Measurements from ENCODE around the gene CCDC88B.

The CCDC88B gene

DNA sequence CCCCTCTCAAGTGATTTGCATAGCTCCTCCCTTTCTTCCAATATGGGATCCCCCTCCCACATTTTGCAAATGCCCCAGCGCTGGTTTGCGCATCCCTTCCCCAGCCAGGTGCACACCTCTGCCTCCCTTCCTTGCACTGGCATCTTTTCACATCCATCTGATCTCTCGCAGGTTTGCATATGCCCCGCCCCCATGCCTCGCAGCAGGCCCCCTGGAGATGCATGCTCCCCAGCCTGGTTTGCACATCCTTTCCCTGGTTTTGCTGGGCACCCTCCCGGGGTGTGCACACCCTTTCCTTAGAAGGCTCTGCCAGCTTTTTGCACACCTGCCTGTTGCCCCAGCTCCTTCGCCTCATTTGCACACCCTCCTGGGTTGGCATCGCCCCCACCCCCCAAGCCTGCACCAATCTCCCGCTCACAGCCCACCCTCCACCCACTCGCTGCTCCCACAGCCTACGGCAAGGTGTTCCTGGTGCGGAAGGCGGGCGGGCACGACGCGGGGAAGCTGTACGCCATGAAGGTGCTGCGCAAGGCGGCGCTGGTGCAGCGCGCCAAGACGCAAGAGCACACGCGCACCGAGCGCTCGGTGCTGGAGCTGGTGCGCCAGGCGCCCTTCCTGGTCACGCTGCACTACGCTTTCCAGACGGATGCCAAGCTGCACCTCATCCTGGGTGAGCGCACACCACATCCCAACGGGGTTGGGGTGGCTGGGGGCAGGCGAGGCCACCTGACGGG, 19.9 kb downstream of the CCDC88B start:
- FAIRE-seq = peak; percentile 62
- no peak for DNase-seq (ENCODE audit: insufficient read length, low spot score)

GRCh38 chr11:64360448-64360921, 20.5 kb downstream of the CCDC88B start:
- DNase-seq (ENCODE audit: insufficient read length, low spot score) = no peak
- no peak for FAIRE-seq

DNA sequence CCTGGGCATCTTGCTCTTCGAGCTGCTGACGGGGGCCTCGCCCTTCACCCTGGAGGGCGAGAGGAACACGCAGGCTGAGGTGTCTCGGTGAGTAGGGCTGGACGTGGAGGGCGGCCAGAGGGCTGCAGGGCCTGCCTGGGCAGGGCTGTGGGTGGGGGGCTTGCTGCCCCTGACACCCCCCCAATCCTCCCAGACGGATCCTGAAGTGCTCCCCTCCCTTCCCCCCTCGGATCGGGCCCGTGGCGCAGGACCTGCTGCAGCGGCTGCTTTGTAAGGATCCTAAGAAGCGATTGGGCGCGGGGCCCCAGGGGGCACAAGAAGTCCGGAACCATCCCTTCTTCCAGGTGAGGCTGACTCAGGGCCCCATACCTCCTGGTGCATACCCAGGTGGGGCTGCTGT, 21.7 kb downstream of the CCDC88B start:
- DNase-seq (ENCODE audit: insufficient read length, low spot score) (no peak), FAIRE-seq (no peak)

DNA sequence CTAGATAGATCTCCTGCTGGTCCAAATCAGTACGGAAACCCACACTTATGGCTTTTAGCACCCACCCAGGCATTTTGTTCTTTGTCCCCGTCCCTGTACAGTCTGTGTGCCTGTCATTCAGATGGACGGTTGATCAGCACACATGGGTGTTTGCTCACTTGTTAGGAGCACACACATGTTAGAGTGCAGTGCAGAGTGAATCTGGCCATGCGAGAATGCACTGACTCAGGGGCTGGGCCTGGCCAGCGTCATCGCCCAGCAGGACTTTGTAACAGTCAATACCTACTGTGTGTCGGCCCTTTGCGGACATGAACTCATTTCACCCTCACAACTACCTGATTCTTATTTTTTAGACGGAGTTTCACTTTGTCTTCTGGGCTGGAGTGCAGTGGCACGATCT, 22.3 kb downstream of the CCDC88B start:
- no peak for FAIRE-seq
- no peak for DNase-seq (ENCODE audit: insufficient read length, low spot score)

DNA sequence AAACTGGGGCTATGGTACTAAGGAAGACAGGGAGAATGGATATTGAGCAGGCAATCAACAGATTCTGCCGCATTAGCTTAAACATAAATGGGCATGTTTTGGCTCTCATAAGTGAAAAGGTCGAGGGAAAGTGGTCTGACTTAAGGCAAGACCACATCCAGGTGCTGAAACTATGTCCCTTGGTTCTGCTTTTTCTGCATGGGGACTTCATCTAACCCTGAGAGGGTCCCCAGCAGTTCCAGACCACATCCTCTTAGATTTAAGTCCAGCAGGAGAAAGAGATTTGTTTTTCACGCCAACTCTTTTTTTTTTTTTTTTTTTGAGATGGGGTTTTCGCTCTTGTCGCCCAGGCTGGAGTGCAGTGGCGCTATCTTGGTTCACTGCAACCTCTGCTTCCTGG, 24.4 kb downstream of the CCDC88B start:
- no peak for DNase-seq (ENCODE audit: insufficient read length, low spot score)
- no peak for FAIRE-seq

DNA sequence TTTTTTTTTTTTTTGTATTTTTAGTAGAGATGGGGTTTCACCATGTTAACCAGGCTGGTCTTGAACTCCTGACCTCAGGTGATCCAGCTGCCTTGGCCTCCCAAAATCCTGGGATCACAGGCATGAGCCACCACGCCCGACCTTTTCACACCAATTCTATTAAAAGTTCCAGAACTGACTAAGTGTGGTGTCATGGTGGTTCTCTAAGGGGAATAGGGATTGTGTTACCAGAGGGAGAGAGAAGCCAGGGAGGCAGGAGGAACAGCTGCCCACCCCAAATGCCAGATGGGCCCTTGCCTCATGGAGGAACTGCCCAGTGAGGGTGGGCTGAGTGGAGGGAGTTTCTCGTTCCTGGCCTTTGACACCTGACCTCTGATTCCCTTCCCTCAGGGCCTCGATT, 24.9 kb downstream of the CCDC88B start:
- no peak for FAIRE-seq
- DNase-seq (ENCODE audit: insufficient read length, low spot score) = no peak

GRCh38 chr11:64366751-64367150, 26.7 kb downstream of the CCDC88B start:
- no peak for DNase-seq (ENCODE audit: insufficient read length, low spot score)
- no peak for FAIRE-seq

DNA sequence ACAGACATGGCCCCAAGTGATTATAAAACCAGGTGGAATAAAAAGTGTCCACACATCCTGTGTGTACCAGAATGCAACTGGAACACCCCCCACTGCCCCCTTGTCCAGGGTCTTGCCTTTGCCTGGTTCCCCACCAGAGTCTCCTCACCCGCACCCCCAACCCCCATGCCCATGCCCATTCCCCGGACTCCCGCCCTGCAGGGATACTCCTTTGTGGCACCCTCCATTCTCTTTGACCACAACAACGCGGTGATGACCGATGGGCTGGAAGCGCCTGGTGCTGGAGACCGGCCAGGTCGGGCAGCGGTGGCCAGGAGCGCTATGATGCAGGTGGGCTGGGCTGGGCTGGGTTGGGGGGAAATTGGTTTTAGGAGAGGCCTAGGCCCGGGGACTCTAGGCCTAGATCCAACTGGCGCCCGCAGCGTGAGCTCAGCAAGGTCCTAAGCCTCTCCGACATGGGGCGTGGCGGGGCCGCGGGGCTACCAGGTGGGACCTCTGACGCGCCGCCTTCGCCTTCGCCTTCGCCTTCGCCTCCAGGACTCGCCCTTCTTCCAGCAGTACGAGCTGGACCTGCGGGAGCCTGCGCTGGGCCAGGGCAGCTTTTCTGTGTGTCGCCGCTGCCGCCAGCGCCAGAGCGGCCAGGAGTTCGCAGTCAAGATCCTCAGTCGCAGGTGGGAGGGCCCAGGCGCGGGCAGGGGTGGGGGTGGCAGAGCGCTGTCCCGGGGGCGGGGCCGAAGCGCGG, 28.1 kb downstream of the CCDC88B start:
- FAIRE-seq (no peak), DNase-seq (ENCODE audit: insufficient read length, low spot score) (no peak)

- FAIRE-seq (no peak), DNase-seq (ENCODE audit: insufficient read length, low spot score) (no peak)
Measured at GRCh38 chr11:64368673-64369074, 28.7 kb downstream of the CCDC88B start.

- no peak for DNase-seq (ENCODE audit: insufficient read length, low spot score)
- FAIRE-seq = no peak
Measured at GRCh38 chr11:64369440-64370421, 29.7 kb downstream of the CCDC88B start.

DNA sequence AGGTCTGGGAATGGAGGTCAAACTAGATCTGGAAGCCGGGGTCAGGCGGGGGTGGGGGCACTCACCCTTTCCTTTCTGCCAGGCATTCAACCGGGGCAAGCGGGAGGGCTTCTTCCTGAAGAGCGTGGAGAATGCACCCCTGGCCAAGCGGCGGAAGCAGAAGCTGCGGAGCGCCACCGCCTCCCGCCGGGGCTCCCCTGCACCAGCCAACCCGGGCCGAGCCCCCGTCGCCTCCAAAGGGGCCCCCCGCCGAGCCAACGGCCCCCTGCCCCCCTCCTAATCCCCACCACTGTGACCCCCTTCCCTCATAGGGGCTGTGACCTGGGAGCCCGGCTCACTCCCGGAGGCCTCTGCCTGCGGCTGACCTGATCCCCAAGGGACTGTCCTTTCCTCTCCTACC, 31.2 kb downstream of the CCDC88B start:
- no peak for DNase-seq (ENCODE audit: insufficient read length, low spot score)
- no peak for FAIRE-seq

- FAIRE-seq = no peak
Measured at GRCh38 chr11:64372021-64372420, 32.0 kb downstream of the CCDC88B start.

DNA sequence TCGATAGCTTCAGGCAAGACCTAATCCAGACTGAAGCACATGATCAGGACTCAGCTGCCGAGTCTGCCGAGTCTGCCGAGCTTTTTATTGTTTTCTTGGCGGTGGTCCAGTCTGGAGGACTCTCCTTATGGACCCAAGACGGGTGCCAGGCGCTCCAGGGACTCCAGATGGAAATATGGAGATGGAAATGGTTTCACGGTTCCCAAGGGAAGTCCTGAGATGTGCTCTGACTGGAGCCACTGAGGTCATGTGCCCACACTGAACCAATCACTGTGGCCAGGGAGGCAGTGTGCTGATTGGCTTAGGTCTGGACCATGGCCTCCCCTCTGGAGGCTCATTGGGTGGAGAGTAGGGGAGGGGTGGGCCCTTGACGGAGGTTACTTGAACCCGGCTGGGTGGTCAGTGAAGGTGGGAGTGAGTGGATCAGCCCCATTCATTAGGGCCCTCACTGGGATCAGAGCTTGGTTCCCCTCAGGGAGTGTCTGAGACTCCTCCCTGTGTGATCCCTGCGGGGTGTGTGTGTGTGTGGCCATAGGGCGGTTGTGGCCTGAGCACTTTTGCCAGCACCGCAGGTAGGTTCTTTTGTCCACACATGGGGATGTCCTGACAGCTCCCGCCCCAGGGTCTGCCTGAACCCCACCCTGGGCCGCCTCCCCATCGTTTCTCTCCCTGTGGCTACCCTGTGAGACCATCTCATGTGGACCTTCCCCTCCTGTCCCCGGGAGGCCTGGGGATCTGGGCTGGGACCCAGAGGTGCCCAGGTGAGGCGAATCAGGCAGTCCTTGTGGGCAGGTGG, 33.0 kb downstream of the CCDC88B start:
- FAIRE-seq (no peak), DNase-seq (ENCODE audit: insufficient read length, low spot score) (no peak)

More at GRCh38 chr11:64372021-64372420, 32.0 kb downstream of the CCDC88B start:
- DNase-seq (ENCODE audit: insufficient read length, low spot score) = no peak

- DNase-seq (ENCODE audit: insufficient read length, low spot score) (no peak), FAIRE-seq (no peak)
Measured at GRCh38 chr11:64373598-64373974, 33.6 kb downstream of the CCDC88B start.

- FAIRE-seq (no peak), DNase-seq (ENCODE audit: insufficient read length, low spot score) (no peak)
Measured at GRCh38 chr11:64376071-64376470, 36.1 kb downstream of the CCDC88B start.

GRCh38 chr11:64378335-64378880, 38.4 kb downstream of the CCDC88B start:
- FAIRE-seq (no peak), DNase-seq (ENCODE audit: insufficient read length, low spot score) (no peak)

GRCh38 chr11:64379160-64379559, 39.2 kb downstream of the CCDC88B start:
- no peak for DNase-seq (ENCODE audit: insufficient read length, low spot score)
- no peak for FAIRE-seq

DNA sequence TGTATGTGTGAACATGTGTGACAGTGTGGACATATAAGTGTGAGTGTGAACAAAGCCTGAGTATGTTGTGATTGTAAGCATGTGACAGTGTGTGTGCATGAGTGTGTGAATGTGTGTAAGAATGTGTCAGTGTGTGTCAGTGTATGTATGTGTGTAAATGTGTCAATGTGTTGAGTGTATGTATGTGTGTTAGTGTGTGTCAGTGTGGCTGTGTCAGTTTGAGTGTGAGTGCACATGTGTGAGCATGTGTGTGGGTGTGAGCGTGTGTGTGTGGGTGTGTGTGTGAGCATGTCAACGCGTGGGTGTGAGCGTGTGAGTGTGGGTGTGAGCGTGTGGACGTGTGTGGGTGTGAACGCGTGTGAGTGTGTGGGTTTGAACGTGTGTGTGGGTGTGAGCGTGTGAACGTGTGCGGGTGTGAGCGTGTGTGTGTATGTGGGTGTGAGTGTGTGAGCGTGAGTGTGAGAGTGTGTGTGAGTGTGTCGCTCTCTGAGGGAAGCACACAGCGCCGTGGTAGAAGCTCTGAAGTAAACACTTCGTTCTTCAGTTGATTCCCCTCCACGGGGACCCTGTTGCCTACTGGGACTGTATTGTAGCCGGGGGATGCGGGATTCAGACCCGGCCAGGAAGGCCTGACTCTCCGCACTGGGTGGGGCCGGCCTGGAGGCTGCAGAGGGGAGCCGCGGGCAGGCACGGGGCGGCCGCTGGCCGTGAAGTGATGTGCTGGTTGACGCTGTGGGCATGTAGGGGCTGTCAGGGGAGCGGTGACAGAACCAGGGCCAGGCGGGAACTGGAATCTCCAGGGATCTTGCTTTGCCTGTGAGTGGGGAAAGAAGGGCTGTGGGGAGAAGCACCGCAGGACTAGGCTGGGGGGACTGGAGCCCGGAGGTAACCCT, 40.1 kb downstream of the CCDC88B start:
- FAIRE-seq = no peak
- DNase-seq (ENCODE audit: insufficient read length, low spot score) = no peak

GRCh38 chr11:64381350-64381749, 41.3 kb downstream of the CCDC88B start:
- DNase-seq (ENCODE audit: insufficient read length, low spot score) (no peak), FAIRE-seq (no peak)

Data from GM19239 (cell line).